Mucosa of descending colon (tissue), 3 donors: Measurements from ENCODE around the gene LRCH3. TPM values are rescaled to one million over a fixed set of nuclear protein-coding genes. Genes with fewer than 3 reads are reported as not detected.

Experiments
- ATAC-seq: fragments of 200-7000 bp; cut with Tn5 transposase; one replicate; pipeline ENCODE4 v1.9.1; 2020; ENCODE audit warnings: mild to moderate bottlenecking, moderate library complexity
- DNase-seq, 3 donors: peaks; one replicate each; pipeline ENCODE4 v3.0.0-alpha.2; 2020
- H3K36me3 ChIP-seq: fragments of 200-600 bp; one replicate; pipeline ENCODE4 v1.8.0; 2021; ENCODE audit warnings: low read depth, mild to moderate bottlenecking
- H3K4me1 ChIP-seq: fragments of 200-600 bp; one replicate; pipeline ENCODE4 v1.8.0; 2021; ENCODE audit warnings: low read depth, mild to moderate bottlenecking
- H3K4me3 ChIP-seq: fragments of 200-600 bp; one replicate; pipeline ENCODE4 v1.8.0; 2021; ENCODE audit warnings: mild to moderate bottlenecking
- H3K9me3 ChIP-seq: fragments of 200-600 bp; one replicate; pipeline ENCODE4 v1.8.0; 2021; ENCODE audit warnings: mild to moderate bottlenecking
- CTCF ChIP-seq: fragments of 200-600 bp; IDR thresholded peaks from one replicate; pipeline ENCODE4 v1.8.0; 2022; ENCODE audit warnings: antibody characterized with exemption, mild to moderate bottlenecking
- intact Hi-C, 2 donors: fragments of 100-400 bp; cut with DNase I in 1 of 2; cut with micrococcal nuclease in 1 of 2; formaldehyde crosslinking; loops; one replicate each; pipeline versions ENCODE4 v1.11.0 to v1.11.1; 2022; cut with DNase I, micrococcal nuclease
- long read RNA-seq, 2 donors: library from polyadenylated mRNA; unstranded; transcript quantifications; one replicate each; pipeline ENCODE4 v2.0.0, GENCODE V29; 2019 to 2021
- total RNA-seq, 3 donors: library from RNA; stranded (reverse); fragmentation: NEBNext Ultra II Directional in 2 of 3; extraction: Animal tissue kit (Norgen Biotek cat#: 25700) in 2 of 3; gene quantifications; one replicate each; pipeline versions ENCODE4 v1.2.1 to v1.2.4, GENCODE V29; 2021 to 2023
- donor health status: DM: no; HTN: no; CAD: no; lungs with moderate emphysema.
- donor health status: DM: no; HTN: no; CAD: no.
- donor health status: DM: no; HTN: yes; CAD: no.

The LRCH3 gene
- 10 to 100 TPM; 33.3 to 57.6 (median 46.0) TPM for total RNA-seq
- long read RNA-seq, donor 1, partial matches to known transcripts, result 3 of 16 reads
- long read RNA-seq, donor 1, other reads (novel, unspliced or antisense), result 12 of 16 reads
- long read RNA-seq, donor 2, partial matches to known transcripts, result 1 of 6 reads
- long read RNA-seq, donor 2, other reads (novel, unspliced or antisense), result 4 of 6 reads

DNA sequence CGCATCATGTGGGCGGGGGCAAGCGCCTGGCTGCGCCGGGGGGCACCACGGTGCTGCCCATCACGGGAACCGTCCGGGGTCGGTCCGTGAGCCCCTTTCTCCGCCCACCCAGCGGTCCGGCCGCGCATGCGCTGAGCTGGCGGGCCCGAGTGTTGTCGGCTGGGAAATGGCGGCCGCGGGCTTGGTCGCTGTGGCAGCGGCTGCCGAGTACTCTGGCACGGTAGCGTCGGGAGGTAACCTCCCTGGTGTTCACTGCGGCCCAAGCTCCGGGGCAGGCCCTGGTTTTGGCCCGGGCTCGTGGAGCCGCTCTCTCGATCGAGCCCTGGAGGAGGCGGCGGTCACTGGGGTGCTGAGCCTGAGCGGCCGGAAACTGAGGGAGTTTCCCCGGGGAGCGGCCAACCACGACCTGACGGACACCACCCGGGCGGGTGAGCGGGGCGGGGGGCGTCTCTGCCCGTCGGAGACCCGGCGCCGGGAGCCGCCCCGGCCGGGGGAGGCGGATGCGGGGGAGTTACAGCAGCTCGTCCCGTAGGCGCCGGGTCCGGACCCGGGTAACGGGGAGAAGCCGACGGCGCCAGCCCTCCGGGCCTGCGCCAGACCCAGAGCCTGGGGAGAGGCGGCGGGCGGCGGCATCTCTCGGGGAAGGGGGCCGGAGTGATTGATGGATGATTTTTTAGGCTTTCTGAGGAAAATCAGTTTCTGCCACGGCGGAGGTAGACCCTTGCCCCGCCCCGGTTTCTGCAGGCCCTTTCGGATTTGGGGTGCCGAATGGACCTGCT lies at the start of gene LRCH3:
Gene LRCH3, plus strand, starts transcription at position 142 of the 779 bp plus-strand sequence. Its CDS starts 25 bp downstream, at position 167.
- Histone ChIP-seq H3K4me1 (peaks cover 12% of the 10 kb centered on the region), H3K4me3 (peak within 1 kb of the TSS; percentile 75), H3K9me3 (no peaks in the 10 kb centered on the region), H3K36me3 (no peaks in the 10 kb centered on the region)
- intact Hi-C loops, result no loop called here
- DNase-seq (peak; percentile 80 to 88 (median 87)), ATAC-seq (peak; percentile 91)
- no peak for TF ChIP-seq CTCF

GRCh38 chr3:197742787-197743186 lies 48.3 kb upstream of the LRCH3 start:
- no peak for ATAC-seq
- intact Hi-C loops, result no loop called here
- no peak overlapping the region for H3K4me3 ChIP-seq
- H3K36me3 ChIP-seq, result no peaks in the 10 kb centered on the region
- DNase-seq, result no peak
- H3K4me1 ChIP-seq, result no peaks in the 10 kb centered on the region
- no peak for TF ChIP-seq CTCF
- no peaks in the 10 kb centered on the region for H3K9me3 ChIP-seq

- H3K4me3 ChIP-seq, result no peak overlapping the region
- H3K9me3 ChIP-seq, result no peaks in the 10 kb centered on the region
- H3K4me1 ChIP-seq, result peaks cover 4% of the 10 kb centered on the region
- no peak for TF ChIP-seq CTCF
- H3K36me3 ChIP-seq, result no peaks in the 10 kb centered on the region
- DNase-seq (no peak), ATAC-seq (no peak)
- intact Hi-C loops, result no loop called here
These were observed 44.8 kb upstream of the LRCH3 start for GRCh38 chr3:197746209-197746608.

DNA sequence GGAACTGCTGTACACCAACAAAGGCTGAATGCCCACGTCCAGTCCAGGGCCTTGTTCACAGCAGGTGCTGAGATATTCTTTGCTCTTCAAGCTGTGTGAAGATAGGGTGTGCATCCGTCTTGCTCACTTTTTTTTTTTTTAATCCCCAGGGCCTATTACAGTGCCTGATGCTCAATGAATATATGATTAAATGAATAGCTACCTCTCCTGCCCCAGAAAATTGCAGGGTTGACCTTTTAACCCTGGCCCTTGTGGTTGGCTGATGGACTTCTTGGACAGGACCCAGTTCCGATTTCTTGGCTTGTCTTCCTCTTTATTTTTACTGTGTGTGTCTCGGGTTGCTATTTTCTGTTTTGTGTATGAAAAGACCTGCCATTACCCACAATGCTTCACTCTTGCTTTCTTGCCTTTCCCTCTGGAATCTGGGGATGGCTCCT lies 44.2 kb upstream of the LRCH3 start:
- intact Hi-C loops, result no loop called here
- TF ChIP-seq CTCF, result no peak
- DNase-seq, result peak in 1 of 3 donors; percentile 24

DNA sequence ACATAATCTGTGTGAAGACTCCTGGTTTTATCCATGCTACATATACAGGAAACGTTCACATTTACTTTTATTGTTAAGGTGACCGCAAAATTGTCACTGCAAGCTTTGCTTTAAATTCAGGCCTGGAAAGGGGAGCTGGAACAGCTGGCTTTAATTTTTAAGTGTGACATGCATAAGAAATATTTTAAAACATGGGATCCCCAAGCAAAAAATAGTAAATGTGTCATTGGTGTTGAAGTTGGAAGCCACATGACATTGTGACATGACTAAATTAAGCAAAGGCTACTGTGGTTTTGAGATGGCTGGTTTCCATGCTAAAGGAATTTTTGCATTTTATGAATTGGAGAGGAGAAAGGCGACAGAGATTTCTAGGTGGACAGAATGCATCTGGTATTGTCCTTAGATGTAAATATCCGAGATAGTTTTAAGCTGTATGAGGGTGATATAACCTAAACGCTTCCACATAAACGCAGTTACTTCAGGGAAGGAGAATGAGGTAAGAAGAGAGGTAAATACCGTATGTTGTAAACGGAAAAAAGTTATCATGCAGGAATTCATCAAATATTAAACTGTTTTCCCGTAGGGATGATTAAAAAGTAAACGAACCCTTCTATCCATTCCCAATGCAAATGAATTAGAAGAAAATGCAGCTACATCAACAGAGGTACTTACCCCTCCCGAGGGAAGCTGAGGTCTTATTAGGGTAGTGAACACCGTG lies 42.3 kb upstream of the LRCH3 start:
- Histone ChIP-seq H3K4me1 (peaks cover 15% of the 10 kb centered on the region), H3K9me3 (no peaks in the 10 kb centered on the region), H3K36me3 (no peaks in the 10 kb centered on the region), H3K4me3 (peak overlapping the region; percentile 1)
- DNase-seq (no peak), ATAC-seq (no peak)
- intact Hi-C loops, result no loop called here
- TF ChIP-seq CTCF, result no peak

More for the DNA sequence above, 44.2 kb upstream of the LRCH3 start:
- Histone ChIP-seq H3K4me1 (peaks cover 10% of the 10 kb centered on the region), H3K9me3 (no peaks in the 10 kb centered on the region), H3K36me3 (no peaks in the 10 kb centered on the region), H3K4me3 (no peak overlapping the region)
- no peak for ATAC-seq
